Tibial nerve (tissue), 3 donors: Measurements from ENCODE around the gene CDPF1.

Experiments used
- CTCF ChIP-seq, 5 experiments: fragments of 200-600 bp in 3 of 5; fragments of 450-650 bp in 2 of 5; sonication (generic) in 3 of 5; IDR thresholded peaks; one replicate each; pipeline ENCODE4 v1.5.1; 2016 to 2019; ENCODE audit warnings: antibody characterized with exemption in 5 of 5, mild to moderate bottlenecking in 3 of 5, moderate library complexity in 2 of 5
- POLR2A ChIP-seq, 2 donors: fragments of 450-650 bp; IDR thresholded peaks; one replicate each; pipeline ENCODE4 v1.6.1; 2017; ENCODE audit warnings: antibody characterized with exemption in 2 of 2, mild to moderate bottlenecking in 2 of 2, moderate library complexity in 2 of 2

GRCh38 chr22:46260038-46260437 lies 9.9 kb upstream of the CDPF1 start:
- TF ChIP-seq CTCF (IDR thresholded peaks at IDR 0.05) (no peak), POLR2A (IDR thresholded peaks at IDR 0.05) (no peak)
